HG02852 (cell line): ENCODE measurements around the gene DHRS12.

Experiments used
- ATAC-seq: cut with Tn5 transposase; IDR thresholded peaks from one replicate; pipeline ENCODE4 v1.9.1; 2021; ENCODE audit warnings: mild to moderate bottlenecking, moderate library complexity; ENCODE audit not compliant: unreplicated experiment

DHRS12 gene

GRCh38 chr13:51784097-51784496 lies 19.9 kb downstream of the DHRS12 start:
- ATAC-seq = no peak

GRCh38 chr13:51783428-51784094 lies 20.4 kb downstream of the DHRS12 start:
- no peak for ATAC-seq

DNA sequence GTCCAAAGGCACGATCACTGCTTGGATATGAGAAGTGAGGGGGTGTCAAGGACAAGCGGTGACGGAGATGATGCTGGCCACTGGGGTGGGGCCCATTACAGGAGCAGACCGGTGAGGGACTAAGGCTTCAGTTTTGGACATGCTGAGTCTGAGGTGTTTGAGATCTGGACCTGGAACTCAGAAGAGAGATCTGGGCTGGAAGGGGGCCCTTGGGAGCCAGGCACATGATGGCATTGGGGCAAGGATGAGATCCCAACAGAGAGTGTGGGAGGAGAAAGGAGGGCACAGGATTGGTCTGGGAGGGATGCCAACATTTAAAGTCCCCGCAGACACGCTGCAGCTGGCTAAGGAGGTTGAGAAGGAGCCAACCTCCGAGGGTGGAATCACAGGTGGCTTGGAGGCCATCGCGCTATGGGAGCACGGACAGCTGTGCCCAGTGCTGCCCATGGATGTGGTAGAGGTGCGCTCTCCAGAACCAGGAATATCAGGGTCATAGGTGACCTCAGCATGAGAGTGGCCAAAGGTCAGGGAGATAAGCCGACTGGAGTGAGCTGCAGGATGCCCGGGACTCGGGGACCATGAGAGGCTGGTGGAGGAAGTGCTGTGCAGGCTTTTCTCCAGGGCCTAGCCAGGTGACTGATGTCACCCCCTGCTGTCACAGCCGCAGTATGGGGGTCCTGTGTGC lies 21.8 kb downstream of the DHRS12 start:
- ATAC-seq = no peak

GRCh38 chr13:51781246-51782022 lies 22.5 kb downstream of the DHRS12 start:
- no peak for ATAC-seq

GRCh38 chr13:51780099-51780498 lies 23.9 kb downstream of the DHRS12 start:
- no peak for ATAC-seq

GRCh38 chr13:51778392-51778791 lies 25.6 kb downstream of the DHRS12 start:
- no peak for ATAC-seq

DNA sequence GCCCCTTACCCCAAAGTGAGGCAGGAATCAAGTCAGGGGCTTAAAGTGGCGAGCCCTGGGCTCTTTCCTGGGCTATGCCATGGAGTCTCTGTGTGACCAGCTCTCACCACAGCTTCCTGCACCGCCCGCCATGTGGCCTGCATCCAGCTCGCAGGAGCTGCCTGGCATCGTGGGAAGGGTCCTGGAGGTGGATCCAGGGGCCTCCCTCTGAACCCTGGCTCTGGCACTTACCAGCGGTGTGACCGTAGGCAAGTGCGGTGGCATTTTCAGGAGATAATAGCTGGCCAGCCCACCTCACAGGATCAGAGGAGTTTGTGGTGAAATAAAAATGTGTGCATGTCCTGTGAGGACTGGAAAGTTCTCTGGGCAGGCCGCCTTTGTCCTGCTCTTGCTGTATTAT lies 26.0 kb downstream of the DHRS12 start:
- no peak for ATAC-seq

GRCh38 chr13:51776179-51776578 lies 27.8 kb downstream of the DHRS12 start:
- ATAC-seq = no peak

GRCh38 chr13:51773515-51773914 lies 30.4 kb downstream of the DHRS12 start:
- no peak for ATAC-seq

- no peak for ATAC-seq
Measured at GRCh38 chr13:51772781-51773180, 31.2 kb downstream of the DHRS12 start.

DNA sequence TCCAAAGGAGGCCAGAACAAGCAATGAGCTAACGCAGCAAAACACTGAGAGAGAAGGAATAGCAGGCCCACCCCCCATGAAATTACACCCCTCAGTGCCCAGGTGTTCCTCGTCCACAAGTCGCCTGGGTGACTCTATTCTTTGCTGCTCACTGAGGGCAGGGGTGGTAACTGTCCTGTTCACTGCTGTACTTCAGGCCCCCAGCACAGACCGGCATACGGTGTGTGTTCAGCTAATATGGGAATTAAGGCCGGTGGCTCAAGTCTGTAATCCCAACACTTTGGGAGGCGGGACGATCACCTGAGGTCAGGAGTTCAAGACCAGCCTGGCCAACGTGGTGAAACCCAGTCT lies 31.9 kb downstream of the DHRS12 start:
- ATAC-seq = no peak

GRCh38 chr13:51771418-51772104 lies 32.4 kb downstream of the DHRS12 start:
- ATAC-seq = no peak

- ATAC-seq = peak; percentile 74
Measured at GRCh38 chr13:51770681-51771417, 33.1 kb downstream of the DHRS12 start.

DNA sequence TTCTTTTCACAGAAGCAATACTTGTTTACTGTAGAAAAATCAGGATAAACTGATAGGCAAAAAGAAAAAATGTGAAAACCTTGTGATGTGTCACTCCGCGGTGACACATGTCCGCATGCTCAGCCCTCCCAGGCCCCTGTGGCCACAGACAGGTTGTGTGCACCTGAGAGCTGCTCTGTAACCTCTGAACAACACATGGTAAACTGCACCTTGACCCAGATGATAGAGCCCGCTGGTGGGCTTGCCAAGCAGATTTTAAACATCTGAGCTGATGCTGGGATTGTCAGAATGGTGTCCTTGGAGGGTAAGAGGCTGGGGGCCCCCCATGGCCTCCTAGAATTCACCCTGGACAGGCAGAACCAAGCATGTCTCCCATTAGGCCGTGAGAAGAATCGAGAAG lies 33.8 kb downstream of the DHRS12 start:
- ATAC-seq = no peak

DNA sequence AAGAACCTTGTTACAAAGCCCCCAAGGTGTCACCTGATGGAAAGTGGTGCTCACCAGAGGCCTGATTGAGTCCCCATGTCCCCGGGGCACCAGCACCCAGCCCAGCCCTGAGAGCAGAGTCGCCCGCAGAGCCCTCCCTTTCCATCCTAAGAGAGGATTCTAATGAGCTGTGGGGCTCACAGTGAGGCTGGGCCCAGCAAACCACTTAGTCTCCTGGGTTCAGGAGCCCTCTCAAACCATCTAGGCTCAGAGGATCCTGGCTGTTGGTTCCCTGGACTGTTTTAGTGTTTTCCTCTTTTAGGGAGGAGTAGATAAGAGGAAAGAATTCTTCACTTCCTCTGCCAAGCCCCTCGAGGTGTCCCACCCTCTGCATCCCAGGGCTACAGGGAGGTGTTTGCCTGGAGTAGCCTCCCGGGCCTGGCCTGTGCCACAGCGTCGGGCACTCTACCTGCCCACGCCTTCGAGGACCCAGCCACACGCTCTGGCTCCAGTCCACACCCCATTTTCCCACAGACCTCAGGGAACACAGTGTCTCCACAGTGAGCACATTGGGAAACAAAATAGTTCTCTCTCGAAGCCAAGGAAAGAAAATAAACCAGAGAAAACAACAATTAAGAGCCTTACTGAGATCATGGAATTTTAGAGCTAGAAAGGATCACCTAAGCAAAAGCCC lies 34.4 kb downstream of the DHRS12 start:
- no peak for ATAC-seq

- ATAC-seq = no peak
Measured at GRCh38 chr13:51768976-51769375, 35.0 kb downstream of the DHRS12 start.

DNA sequence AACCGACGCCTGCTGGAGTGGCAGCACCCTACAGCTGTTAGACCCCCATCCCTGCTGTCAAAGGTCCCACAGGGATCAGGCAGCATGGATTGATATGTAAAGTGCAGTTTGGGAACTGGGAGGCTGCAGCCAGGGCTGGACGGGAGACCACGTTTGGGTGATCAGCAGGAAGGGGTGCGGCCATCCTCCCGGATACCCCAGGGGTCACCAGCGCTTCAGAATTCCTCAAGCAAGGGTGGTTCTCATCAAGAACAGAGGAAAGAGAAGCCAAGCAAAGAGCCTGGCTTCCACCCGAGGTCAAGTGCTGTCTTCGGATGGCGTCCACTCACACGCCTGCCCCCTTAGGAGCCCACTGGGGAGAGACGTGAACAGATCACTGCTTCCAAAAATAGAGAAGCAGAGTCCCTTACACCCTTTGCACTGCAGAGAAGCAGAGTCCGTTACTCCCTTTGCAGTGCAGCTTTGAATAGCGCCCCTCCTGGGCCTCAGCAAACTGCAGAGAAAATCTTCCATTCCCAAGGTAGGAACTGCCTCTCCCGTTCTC lies 35.5 kb downstream of the DHRS12 start:
- no peak for ATAC-seq

DNA sequence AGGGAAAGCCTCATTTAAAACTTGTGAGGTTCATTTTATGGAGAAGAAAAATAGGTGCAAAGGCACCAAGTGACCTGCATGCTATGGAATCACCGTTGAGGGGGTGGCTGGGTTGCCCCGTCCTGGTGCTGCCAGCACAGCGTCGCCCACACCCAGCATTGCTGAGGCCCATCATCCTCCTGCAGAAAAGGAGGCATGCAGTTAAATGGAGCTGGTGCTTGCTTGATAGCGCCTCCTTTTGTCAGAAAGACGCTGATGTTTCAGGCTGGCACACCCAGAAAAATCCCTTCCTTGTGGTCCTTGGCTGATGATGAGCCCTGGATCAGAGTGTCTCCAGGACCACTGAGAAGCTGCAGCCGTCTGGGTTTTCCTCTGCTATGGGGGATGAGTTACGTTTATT lies 36.9 kb downstream of the DHRS12 start:
- no peak for ATAC-seq

DNA sequence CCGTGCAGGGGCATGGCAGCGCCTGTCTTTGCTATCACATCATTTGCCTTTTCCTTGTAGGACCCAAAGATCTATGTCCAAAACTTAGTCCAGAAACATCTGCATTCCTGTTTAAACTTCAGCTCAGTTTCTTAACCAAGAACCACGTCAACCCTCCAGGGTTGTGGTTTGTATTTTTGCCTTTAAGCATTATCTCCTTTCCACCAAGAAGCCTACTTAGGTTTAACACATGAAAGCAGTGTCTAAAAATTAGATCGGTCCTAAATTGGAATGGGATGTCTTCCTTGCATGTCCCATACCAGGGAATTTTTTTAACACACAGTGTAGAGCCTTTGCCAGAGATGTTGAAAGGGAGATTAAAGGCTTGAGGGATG lies 38.8 kb downstream of the DHRS12 start:
- no peak for ATAC-seq
